Effector memory CD4-positive, alpha-beta T cell (primary cell): Measurements from ENCODE around the gene CAMK2D.

ENCODE experiments used
- DNase-seq, 3 donors: peaks; one replicate each; pipeline ENCODE4 v3.0.0-alpha.2; 2020
- H3K27ac ChIP-seq: 2 replicates; pipeline ENCODE4 v1.7.0; 2013; ENCODE audit warnings: mild to moderate bottlenecking, low read length, moderate library complexity; ENCODE audit not compliant: insufficient read depth, poor library complexity, severe bottlenecking
- H3K27me3 ChIP-seq: replicated peaks from 2 replicates; pipeline ENCODE4 v1.7.0; 2013; ENCODE audit warnings: mild to moderate bottlenecking, low read length; ENCODE audit not compliant: insufficient read depth, control insufficient read depth, poor library complexity, severe bottlenecking
- H3K36me3 ChIP-seq: 2 replicates; pipeline ENCODE4 v1.7.0; 2013; ENCODE audit warnings: mild to moderate bottlenecking, low read length, moderate library complexity; ENCODE audit not compliant: control insufficient read depth, insufficient read depth
- H3K4me1 ChIP-seq: 2 replicates; pipeline ENCODE4 v1.7.0; 2013; ENCODE audit warnings: low read length, mild to moderate bottlenecking; ENCODE audit not compliant: control insufficient read depth, insufficient read depth, poor library complexity, severe bottlenecking
- H3K4me3 ChIP-seq: 2 replicates; pipeline ENCODE4 v1.7.0; 2013; ENCODE audit warnings: low read length, low read depth, mild to moderate bottlenecking; ENCODE audit not compliant: insufficient read depth, poor library complexity, severe bottlenecking
- H3K9me3 ChIP-seq: 2 replicates; pipeline ENCODE4 v1.7.0; 2013; ENCODE audit warnings: mild to moderate bottlenecking, low read length, moderate library complexity; ENCODE audit not compliant: control insufficient read depth

The CAMK2D gene

DNA sequence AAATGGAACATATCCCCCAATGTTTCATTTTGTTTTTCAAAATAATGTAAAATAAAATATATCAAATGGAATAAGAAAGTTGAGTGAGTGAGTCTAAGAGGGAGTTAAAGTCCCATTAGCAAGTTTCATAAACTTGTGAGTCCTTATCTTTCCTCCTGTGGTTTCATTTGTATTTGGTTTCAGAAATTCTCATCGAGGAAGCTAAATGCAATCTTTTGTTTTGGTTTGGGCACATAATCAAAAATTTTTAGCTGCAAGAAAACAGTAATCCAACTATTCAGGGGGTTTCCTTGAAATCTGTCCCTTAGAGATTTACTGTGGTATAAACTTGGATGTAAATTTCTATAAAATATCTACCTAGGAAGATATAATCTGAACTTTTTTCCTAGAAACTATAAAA is 124.2 kb downstream of the CAMK2D start:
- DNase-seq = no peak
- Histone ChIP-seq H3K9me3 (no peaks in the 10 kb centered on the region), H3K4me1 (peaks cover 23% of the 10 kb centered on the region), H3K27me3 (no peaks in the 10 kb centered on the region), H3K27ac (no peak overlapping the region), H3K36me3 (no peaks in the 10 kb centered on the region), H3K4me3 (no peak overlapping the region)

DNA sequence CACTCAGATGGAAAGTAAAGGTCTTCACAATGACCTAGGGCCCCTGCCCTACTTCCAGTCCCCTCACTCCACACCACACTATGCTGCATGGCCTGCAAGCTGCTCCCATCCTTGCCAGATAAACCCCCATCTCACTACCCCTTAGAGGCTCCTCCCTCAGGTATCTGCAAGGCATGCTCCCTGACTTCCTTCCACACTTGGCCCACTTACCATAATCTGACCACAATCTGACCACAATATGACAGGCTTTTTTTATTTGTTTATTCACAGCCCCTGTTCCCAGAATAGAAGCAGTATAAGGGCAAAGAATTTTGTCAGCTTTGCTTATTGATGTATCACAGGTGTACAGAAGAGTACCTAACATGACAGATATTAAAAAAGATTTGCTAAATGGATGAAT is 124.7 kb downstream of the CAMK2D start:
- Histone ChIP-seq H3K9me3 (no peaks in the 10 kb centered on the region), H3K36me3 (no peaks in the 10 kb centered on the region), H3K27me3 (no peaks in the 10 kb centered on the region), H3K27ac (peak overlapping the region; percentile 8), H3K4me1 (peaks cover 23% of the 10 kb centered on the region), H3K4me3 (peak overlapping the region; percentile 1)
- peak; percentile 12 to 20 (median 14) for DNase-seq

DNA sequence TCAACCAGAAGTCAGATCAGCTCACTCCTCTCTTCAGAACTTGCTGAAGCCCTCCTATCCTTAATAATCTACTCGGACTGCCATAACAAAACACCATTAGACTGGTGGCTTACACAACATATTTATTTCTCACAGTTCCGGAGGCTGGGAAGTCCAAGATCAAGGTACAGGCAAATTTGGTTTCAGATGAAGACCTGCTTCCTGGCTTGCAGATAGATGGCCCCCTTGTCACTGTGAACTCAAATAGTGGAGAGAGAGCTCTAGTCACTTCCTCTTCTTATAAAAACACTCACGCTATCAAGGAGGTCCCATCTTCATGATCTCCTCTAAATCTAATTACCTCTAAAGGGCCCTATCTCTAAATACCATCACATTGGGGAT is 125.1 kb downstream of the CAMK2D start:
- Histone ChIP-seq H3K4me3 (peak overlapping the region; percentile 1), H3K27ac (peak overlapping the region; percentile 8), H3K27me3 (no peaks in the 10 kb centered on the region), H3K4me1 (peaks cover 23% of the 10 kb centered on the region), H3K36me3 (no peaks in the 10 kb centered on the region), H3K9me3 (no peaks in the 10 kb centered on the region)
- DNase-seq = no peak

DNA sequence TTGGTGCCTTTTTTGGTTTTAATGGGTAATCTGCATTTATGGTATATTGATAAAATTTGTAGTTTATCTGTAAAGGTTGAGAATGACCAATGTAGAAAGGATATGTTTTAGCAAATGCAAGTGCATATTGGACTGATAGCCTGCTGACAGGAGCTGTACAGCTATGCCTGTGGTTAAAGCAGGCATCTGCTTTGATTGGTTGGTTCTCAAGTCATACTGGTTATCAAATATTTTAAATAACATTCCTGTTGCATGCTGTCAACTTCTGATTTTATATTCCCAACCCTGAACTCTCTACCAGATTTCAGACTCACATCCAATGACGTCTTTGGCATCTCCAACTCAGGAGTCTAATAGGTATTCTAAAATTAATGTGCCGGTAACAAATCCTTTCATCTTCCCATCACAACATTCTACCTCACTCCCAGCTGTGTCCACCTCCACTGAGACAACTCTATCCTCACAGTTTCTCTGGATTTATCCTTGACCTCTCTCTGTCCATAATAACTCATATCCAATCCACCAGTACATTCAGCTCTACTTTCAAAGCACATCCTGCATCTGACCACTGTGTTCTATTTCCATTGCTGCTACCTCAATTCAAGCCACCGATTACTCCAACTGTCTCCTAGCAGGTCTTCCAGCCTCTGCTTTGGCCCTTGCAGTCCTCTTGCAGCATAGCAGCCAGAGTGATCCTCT is 125.7 kb downstream of the CAMK2D start:
- H3K27ac ChIP-seq = no peak overlapping the region
- peaks cover 23% of the 10 kb centered on the region for H3K4me1 ChIP-seq

DNA sequence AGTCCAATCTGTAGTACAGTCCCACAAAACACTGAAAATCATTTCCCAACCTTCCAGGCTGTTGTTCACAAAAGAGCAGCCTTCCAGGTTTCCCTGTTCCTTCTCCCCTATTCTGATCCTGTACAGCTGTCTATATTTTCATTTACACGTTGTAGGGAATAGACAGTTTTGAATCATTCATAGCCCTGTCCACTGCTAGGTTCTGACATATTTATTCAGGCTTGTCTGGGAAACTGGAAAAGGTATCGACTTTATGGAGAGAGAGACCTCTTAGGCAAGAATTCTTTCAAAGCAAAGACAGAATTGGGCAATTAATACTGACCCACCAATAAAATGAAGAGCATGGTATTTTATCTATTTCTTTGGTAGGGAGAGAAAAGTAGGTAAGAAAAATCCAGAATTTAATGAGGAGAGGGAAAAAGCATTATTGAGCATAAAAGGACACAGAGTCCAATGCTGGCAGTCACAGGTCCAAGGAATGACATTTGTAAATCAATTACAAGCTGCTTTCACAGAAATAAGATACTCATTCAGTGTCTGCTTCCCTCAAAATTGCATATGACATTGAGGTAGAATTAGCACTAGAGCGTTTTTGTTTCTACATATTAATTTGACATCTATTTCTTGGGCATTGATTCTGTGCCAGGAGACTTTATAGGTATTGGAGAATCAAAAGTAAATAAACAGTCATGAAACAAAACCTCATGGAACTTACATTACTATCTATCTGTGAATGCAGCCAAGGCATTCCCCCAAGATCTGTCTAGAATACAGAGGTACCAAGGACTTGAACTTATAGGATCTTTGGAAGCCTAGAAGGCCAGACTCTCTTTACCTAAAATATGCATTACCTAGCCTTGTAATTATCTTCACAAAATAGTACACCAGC is 127.2 kb downstream of the CAMK2D start:
- H3K4me3 ChIP-seq = no peak overlapping the region
- no peaks in the 10 kb centered on the region for H3K36me3 ChIP-seq
- no peaks in the 10 kb centered on the region for H3K9me3 ChIP-seq
- H3K27ac ChIP-seq = no peak overlapping the region
- no peaks in the 10 kb centered on the region for H3K27me3 ChIP-seq
- H3K4me1 ChIP-seq = peaks cover 23% of the 10 kb centered on the region
- DNase-seq = no peak

More for the DNA sequence above, 125.7 kb downstream of the CAMK2D start:
- DNase-seq = no peak
- Histone ChIP-seq H3K4me3 (no peak overlapping the region), H3K27me3 (no peaks in the 10 kb centered on the region), H3K9me3 (no peaks in the 10 kb centered on the region), H3K36me3 (no peaks in the 10 kb centered on the region)

DNA sequence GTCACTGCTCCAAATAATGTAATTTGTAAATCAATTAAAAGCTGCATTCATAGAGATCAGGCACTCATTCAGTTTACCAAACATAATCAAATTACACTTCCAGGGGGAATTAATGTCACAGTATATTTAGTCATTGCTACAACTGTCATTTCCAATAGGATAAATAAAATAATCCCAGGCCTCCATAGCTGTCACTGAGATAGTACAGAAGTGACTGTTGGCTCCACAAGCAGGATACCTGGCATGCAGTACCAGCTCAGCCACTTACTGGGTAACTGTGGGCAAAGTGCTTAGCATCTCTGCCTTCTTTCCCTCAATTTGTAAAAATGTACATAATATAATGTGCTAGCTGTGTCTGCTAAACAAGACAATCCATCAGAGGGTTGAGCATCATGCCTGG is 128.1 kb downstream of the CAMK2D start:
- no peak overlapping the region for H3K27ac ChIP-seq
- no peak overlapping the region for H3K4me3 ChIP-seq
- no peaks in the 10 kb centered on the region for H3K27me3 ChIP-seq
- no peak for DNase-seq
- H3K4me1 ChIP-seq = peaks cover 21% of the 10 kb centered on the region
- no peaks in the 10 kb centered on the region for H3K36me3 ChIP-seq
- H3K9me3 ChIP-seq = no peaks in the 10 kb centered on the region

DNA sequence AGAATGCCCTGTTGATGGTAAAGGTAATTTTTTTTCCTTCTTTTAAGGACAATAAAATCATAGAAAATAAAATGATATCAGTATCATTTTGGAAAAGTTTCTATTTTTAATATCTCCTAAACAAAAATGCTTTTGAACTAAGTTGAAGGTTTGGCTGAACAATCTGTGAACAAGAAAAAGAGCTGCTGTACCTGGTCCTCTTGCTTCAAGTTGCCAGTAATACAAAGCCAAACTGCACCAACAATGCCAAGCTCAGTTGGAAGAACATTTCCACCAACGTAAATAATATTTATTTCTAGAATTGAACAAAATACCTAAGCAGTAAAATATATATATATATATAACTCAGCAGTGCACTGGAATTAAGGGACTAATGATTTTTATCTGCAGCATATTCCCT is 132.8 kb downstream of the CAMK2D start:
- DNase-seq = no peak
- H3K4me1 ChIP-seq = no peaks in the 10 kb centered on the region
- H3K4me3 ChIP-seq = no peak overlapping the region
- no peaks in the 10 kb centered on the region for H3K36me3 ChIP-seq
- no peaks in the 10 kb centered on the region for H3K9me3 ChIP-seq
- no peak overlapping the region for H3K27ac ChIP-seq
- H3K27me3 ChIP-seq = no peaks in the 10 kb centered on the region

DNA sequence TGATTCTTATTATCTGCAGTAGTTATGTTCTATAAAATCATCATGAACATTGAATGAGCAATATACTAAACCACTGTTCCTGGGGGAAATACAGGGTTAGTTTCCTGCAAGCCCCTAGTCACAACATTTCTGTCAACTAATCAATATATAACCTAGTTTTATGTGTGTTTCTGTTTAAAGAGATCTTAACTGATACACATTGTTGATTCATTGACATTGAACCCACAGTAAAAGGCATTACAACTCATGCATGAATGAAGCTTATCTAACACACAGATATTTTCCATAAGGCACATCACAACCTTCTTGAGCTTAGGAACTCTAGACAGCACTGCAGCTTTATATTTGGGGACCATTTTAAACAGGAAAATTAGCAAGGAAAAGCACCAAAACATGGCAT is 134.2 kb downstream of the CAMK2D start:
- Histone ChIP-seq H3K4me3 (no peak overlapping the region), H3K27ac (no peak overlapping the region), H3K4me1 (no peaks in the 10 kb centered on the region), H3K27me3 (no peaks in the 10 kb centered on the region), H3K9me3 (no peaks in the 10 kb centered on the region), H3K36me3 (no peaks in the 10 kb centered on the region)
- no peak for DNase-seq

DNA sequence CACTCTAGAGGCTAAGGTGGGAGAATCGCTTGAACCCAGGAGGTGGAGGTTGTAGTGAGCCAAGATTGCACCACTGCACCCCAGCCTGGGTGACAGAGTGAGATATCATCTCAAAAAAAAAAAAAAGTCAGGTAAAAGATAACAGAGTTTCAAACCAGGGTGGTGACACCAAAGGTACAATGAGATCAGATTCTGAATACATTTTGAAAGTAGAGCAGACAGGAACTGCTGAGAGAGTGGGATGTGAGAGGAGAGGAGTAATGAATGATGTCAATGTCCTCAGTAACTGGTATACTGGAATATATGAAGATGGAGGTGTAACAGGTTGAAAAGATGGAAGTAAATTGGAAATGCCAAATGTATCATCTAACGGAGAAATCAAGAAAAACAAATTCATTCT is 135.6 kb downstream of the CAMK2D start:
- H3K27me3 ChIP-seq = no peaks in the 10 kb centered on the region
- no peak overlapping the region for H3K27ac ChIP-seq
- no peak for DNase-seq

DNA sequence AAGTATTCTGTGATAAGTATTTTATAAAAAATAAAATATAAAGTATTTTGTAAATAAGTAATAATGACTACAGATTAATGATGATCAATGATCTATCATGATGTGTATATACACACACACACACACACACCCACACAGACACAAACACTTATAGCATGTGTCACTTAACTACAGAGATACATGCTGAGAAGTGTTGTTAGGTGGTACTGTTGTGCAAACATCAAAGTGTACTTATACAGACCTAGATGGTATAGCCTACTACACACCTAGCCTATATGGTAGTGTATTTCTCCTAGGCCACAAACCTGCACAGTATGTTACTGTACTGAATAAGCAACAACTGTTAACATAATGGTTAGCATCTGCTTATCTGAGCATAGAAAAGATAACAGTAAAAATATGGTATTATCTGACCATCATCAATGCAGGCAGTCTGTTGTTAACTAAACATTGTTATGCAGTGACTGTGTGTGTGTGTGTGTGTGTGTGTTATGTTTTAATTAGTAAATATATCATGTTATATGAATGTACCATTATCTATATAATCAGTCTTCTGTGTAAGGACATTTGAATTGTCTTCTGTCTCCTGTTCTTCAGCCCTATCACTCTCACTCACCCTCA is 138.2 kb downstream of the CAMK2D start:
- no peak overlapping the region for H3K27ac ChIP-seq
- no peak for DNase-seq
- H3K36me3 ChIP-seq = no peaks in the 10 kb centered on the region
- no peaks in the 10 kb centered on the region for H3K4me1 ChIP-seq
- no peaks in the 10 kb centered on the region for H3K27me3 ChIP-seq
- no peaks in the 10 kb centered on the region for H3K9me3 ChIP-seq
- H3K4me3 ChIP-seq = no peak overlapping the region

More for the DNA sequence above, 135.6 kb downstream of the CAMK2D start:
- H3K4me1 ChIP-seq = no peaks in the 10 kb centered on the region
- H3K9me3 ChIP-seq = no peaks in the 10 kb centered on the region
- no peaks in the 10 kb centered on the region for H3K36me3 ChIP-seq
- no peak overlapping the region for H3K4me3 ChIP-seq
